22Rv1 (cell line): ENCODE measurements around the gene CYP17A1.

ENCODE experiments used
- CTCF ChIP-seq: fragments of 450-650 bp; IDR thresholded peaks from 2 replicates; pipeline ENCODE4 v1.5.1; 2017; ENCODE audit warnings: mild to moderate bottlenecking
- ZFX ChIP-seq: fragments of 450-650 bp; IDR thresholded peaks from 2 replicates; pipeline ENCODE4 v1.6.1; 2017; ENCODE audit warnings: antibody characterized with exemption, borderline replicate concordance

GRCh38 chr10:102817175-102817574 is 20.0 kb downstream of the CYP17A1 start:
- TF ChIP-seq CTCF = no peak
- no peak for TF ChIP-seq ZFX
